ENCODE results near the gene KCNQ2.

- no peak for TF ChIP-seq CTCF (IDR thresholded peaks at IDR 0.05; ENCODE audit: insufficient read depth, low read length, poor library complexity, severe bottlenecking)
- TF ChIP-seq EZH2phosphoT487 (conservative IDR thresholded peaks at IDR 0.05; ENCODE audit: low read length), result no peak
These were observed 25.8 kb upstream of the KCNQ2 start for GRCh38 chr20:63497946-63498935.

Measured in SU-DHL-6 (cell line).